Esophagus squamous epithelium (tissue), 5 donors: ENCODE results near the gene CDKN1B. TPM values are rescaled to one million over a fixed set of nuclear protein-coding genes. Genes with fewer than 3 reads are reported as not detected.

Experiments
- DNase-seq: peaks from one replicate; lab custom pipeline; 2025; lab: John Stamatoyannopoulos, UW
- H3K27ac ChIP-seq, 4 donors: fragments of 200-600 bp; sonication (generic); one replicate each; pipeline ENCODE4 v1.5.1; 2016 to 2019; ENCODE audit warnings: mild to moderate bottlenecking in 1 of 4
- H3K27me3 ChIP-seq, 4 donors: fragments of 200-600 bp; sonication (generic); 1 replicate in 3 of 4; 2 replicates in 1 of 4; pipeline versions ENCODE4 v1.5.1 to v1.6.0; 2017 to 2021; ENCODE audit warnings: antibody characterized with exemption in 1 of 4
- H3K36me3 ChIP-seq, 3 donors: fragments of 200-600 bp; sonication (generic); one replicate each; pipeline ENCODE4 v1.5.1; 2016 to 2019
- H3K4me1 ChIP-seq, 3 donors: fragments of 200-600 bp; sonication (generic); one replicate each; pipeline ENCODE4 v1.5.1; 2017 to 2019
- H3K4me3 ChIP-seq, 4 donors: fragments of 200-600 bp; sonication (generic); 1 replicate in 3 of 4; 2 replicates in 1 of 4; pipeline ENCODE4 v1.5.1; 2016 to 2019; ENCODE audit warnings: mild to moderate bottlenecking in 2 of 4, moderate library complexity in 1 of 4
- H3K9me3 ChIP-seq, 3 donors: fragments of 200-600 bp; sonication (generic); one replicate each; pipeline ENCODE4 v1.5.1; 2016 to 2019
- POLR2A ChIP-seq, 4 donors: fragments of 450-650 bp; IDR thresholded peaks; one replicate each; pipeline ENCODE4 v1.6.1; 2017; ENCODE audit warnings: antibody characterized with exemption in 4 of 4, mild to moderate bottlenecking in 4 of 4, moderate library complexity in 3 of 4
- WGBS, 2 donors: methylation state at CpG; one replicate each; pipeline ENCODE4 v1.1.5; 2018; 5-methylcytosine and 5-hydroxymethylcytosine counted together
- intact Hi-C: fragments of 100-400 bp; cut with DNase I; formaldehyde crosslinking; loops from one replicate; pipeline ENCODE4 v1.15.0; 2022
- total RNA-seq, 4 donors: library from RNA; depleted of rRNA; stranded (reverse); fragments of >200 nt; gene quantifications; one replicate each; pipeline ENCODE4 v1.1.0, GENCODE V29; 2016
- TF ChIP-seq, protein P1 (sequence below), 6 experiments: fragments of 450-650 bp in 4 of 6; fragments of 200-600 bp in 2 of 6; sonication (generic) in 2 of 6; IDR thresholded peaks; one replicate each; pipeline ENCODE4 v1.5.1; 2016 to 2019; ENCODE audit warnings: antibody characterized with exemption in 6 of 6, mild to moderate bottlenecking in 4 of 6, moderate library complexity in 4 of 6
- donor health status: DM: yes; HTN: yes; CAD: no.

The CDKN1B gene
- total RNA-seq, 4 donors from 2014 or later = 17.3 to 48.1 (median 30.5) TPM

GRCh38 chr12:12725956-12726554 lies 8.9 kb downstream of the CDKN1B start:
- no peak for DNase-seq
- no peak for TF ChIP-seq POLR2A (IDR thresholded peaks at IDR 0.05)
- TF ChIP-seq, protein P1, sequence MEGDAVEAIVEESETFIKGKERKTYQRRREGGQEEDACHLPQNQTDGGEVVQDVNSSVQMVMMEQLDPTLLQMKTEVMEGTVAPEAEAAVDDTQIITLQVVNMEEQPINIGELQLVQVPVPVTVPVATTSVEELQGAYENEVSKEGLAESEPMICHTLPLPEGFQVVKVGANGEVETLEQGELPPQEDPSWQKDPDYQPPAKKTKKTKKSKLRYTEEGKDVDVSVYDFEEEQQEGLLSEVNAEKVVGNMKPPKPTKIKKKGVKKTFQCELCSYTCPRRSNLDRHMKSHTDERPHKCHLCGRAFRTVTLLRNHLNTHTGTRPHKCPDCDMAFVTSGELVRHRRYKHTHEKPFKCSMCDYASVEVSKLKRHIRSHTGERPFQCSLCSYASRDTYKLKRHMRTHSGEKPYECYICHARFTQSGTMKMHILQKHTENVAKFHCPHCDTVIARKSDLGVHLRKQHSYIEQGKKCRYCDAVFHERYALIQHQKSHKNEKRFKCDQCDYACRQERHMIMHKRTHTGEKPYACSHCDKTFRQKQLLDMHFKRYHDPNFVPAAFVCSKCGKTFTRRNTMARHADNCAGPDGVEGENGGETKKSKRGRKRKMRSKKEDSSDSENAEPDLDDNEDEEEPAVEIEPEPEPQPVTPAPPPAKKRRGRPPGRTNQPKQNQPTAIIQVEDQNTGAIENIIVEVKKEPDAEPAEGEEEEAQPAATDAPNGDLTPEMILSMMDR (IDR thresholded peaks at IDR 0.05) = peak in 1 of 6 experiments; percentile 8
- WGBS, 2 donors = 0 to 1% methylated on average over 20 to 25 of the region's 26 CpGs
- intact Hi-C loops = no loop called here
- peaks cover 0 to 4% (median 0%) of the 10 kb centered on the region in 3 donors for H3K36me3 ChIP-seq
- peak overlapping the region; percentile 97 to 100 (median 98) for H3K27ac ChIP-seq
- no peaks in the 10 kb centered on the region for H3K27me3 ChIP-seq
- H3K4me1 ChIP-seq = peaks cover 8 to 45% (median 20%) of the 10 kb centered on the region in 3 donors
- H3K9me3 ChIP-seq = no peaks in the 10 kb centered on the region
- H3K4me3 ChIP-seq = peak overlapping the region; percentile 76 to 89 (median 84)

DNA sequence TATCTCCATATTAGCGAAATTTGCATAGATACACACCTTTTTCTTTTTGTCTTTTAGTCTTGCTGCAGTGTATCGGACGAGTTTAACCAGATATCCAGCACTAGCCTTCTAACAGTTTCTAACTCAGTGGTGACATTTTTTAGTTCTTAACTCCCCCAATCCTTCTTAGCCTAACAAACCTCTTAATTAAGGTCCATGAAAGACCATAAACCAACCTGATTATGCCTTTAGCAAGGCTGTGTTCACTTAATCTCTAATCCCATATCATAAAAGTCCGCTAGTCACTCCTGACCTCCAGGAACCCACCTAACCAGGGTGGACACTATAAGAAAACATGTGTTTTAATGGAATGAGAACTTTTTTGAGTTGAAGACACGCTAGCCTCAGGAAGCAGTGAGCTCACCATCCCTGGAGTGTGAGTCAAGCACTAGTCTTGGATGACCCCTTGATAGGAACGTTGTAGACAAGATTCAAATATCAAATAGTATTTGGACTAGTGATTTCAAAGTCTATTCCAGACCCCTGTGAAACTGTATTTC lies 9.5 kb downstream of the CDKN1B start:
- WGBS, 2 donors = 14 to 17% methylated on average over 6 of the region's 6 CpGs
- H3K4me3 ChIP-seq = peak overlapping the region; percentile 76 to 89 (median 84)
- intact Hi-C loops = no loop called here
- no peaks in the 10 kb centered on the region for H3K9me3 ChIP-seq
- no peak for DNase-seq
- H3K27me3 ChIP-seq = no peaks in the 10 kb centered on the region
- peak in 1 of 4 donors; percentile 9 for TF ChIP-seq POLR2A (IDR thresholded peaks at IDR 0.05)
- TF ChIP-seq, protein P1 (IDR thresholded peaks at IDR 0.05) = no peak
- peak overlapping the region; percentile 80 to 100 (median 98) for H3K27ac ChIP-seq
- H3K4me1 ChIP-seq = peaks cover 4 to 39% (median 14%) of the 10 kb centered on the region in 3 donors
- no peaks in the 10 kb centered on the region for H3K36me3 ChIP-seq

- Histone ChIP-seq H3K4me3 (no peak overlapping the region), H3K27me3 (no peaks in the 10 kb centered on the region), H3K9me3 (no peaks in the 10 kb centered on the region), H3K4me1 (peaks cover 0 to 39% (median 19%) of the 10 kb centered on the region in 3 donors), H3K36me3 (no peaks in the 10 kb centered on the region), H3K27ac (no peak overlapping the region)
- no peak for DNase-seq
- intact Hi-C loops = no loop called here
- TF ChIP-seq, protein P1 (IDR thresholded peaks at IDR 0.05) = no peak
- no peak for TF ChIP-seq POLR2A (IDR thresholded peaks at IDR 0.05)
Observed at GRCh38 chr12:12731178-12731577, 14.0 kb downstream of the CDKN1B start.

- no peak for TF ChIP-seq POLR2A (IDR thresholded peaks at IDR 0.05)
- TF ChIP-seq, protein P1 (IDR thresholded peaks at IDR 0.05) = no peak
- Histone ChIP-seq H3K9me3 (no peaks in the 10 kb centered on the region), H3K27me3 (no peaks in the 10 kb centered on the region), H3K36me3 (no peaks in the 10 kb centered on the region), H3K4me1 (peaks cover 0 to 39% (median 17%) of the 10 kb centered on the region in 3 donors), H3K27ac (no peak overlapping the region), H3K4me3 (no peak overlapping the region)
- 91 to 92% methylated on average over 6 of the region's 6 CpGs for WGBS, 2 donors
- no peak for DNase-seq
- intact Hi-C loops = no loop called here
Observed at GRCh38 chr12:12731785-12732184, 14.6 kb downstream of the CDKN1B start.

- H3K4me3 ChIP-seq = no peak overlapping the region
- H3K27me3 ChIP-seq = no peaks in the 10 kb centered on the region
- peaks cover 0 to 43% (median 22%) of the 10 kb centered on the region in 3 donors for H3K4me1 ChIP-seq
- DNase-seq = no peak
- intact Hi-C loops = no loop called here
- no peaks in the 10 kb centered on the region for H3K36me3 ChIP-seq
- WGBS, 2 donors = 72 to 84% methylated on average over 2 of the region's 2 CpGs
- no peaks in the 10 kb centered on the region for H3K9me3 ChIP-seq
- TF ChIP-seq, protein P1 (IDR thresholded peaks at IDR 0.05) = no peak
- TF ChIP-seq POLR2A (IDR thresholded peaks at IDR 0.05) = no peak
- H3K27ac ChIP-seq = no peak overlapping the region
Observed at GRCh38 chr12:12733118-12733517, 15.9 kb downstream of the CDKN1B start.
